Measurements from ENCODE around the gene LRRC25.
A peak's percentile ranks its signal among the peaks of the same experiment; 100 is the strongest.
"Not testable (repeated sequence)": the region's sequence is repeated elsewhere in the genome, so short reads cannot be mapped to it uniquely, and the experiment has no call there.

Gene LRRC25

DNA sequence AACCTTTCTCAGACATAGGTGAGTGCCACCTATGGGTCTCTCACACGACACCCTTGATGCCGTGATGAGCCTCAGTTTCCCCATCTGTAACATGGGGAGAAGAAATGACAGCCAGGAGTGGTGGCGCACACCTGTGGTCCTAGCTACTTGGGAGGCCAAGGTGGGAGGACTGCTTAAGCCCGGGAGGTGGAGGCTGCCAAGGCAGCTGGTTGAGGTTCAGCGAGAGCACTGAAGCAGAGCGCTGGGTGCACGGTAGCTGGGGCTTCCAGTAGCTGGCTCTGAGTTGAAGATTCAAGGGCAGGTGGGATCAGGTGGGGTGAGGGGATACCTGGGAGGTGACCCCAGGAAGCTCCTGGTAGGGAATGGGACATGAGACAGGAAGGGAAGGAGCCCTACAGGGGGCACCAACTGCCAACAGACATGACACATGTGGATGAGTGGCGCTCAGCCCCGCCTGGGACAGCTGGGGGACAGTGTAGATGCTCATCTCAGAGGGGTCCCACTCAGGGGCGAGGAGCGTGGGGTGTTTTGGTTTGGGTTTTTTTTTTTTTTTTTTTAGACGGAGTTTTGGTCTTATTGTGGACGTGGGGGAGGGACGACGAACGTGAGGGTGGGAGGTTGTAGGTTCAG, 15.3 kb upstream of the LRRC25 start:
- FAIRE-seq (no peak), DNase-seq (ENCODE audit: insufficient read length, low spot score) (no peak)

DNA sequence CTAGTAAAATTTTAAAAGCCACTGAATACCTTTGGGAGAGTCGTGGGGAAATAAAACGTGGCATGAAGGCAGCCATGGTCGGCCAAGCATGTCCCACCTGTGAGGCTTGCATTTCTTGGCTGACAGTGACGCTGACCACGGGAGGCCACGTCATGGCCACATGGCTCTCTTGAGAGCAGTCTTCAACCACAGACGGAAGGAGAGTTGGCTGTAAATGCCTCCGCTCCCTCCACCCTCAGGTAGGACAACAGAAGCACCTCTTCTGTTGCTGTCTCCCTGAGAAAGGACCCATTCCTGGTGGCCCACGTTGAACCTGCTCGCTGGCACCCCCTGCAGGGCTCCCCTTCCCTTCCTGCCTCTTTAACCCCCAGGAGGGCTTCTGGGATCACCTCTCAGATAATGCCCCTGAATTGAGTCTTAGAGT, 10.6 kb upstream of the LRRC25 start:
- FAIRE-seq (no peak), DNase-seq (ENCODE audit: insufficient read length, low spot score) (no peak)

DNA sequence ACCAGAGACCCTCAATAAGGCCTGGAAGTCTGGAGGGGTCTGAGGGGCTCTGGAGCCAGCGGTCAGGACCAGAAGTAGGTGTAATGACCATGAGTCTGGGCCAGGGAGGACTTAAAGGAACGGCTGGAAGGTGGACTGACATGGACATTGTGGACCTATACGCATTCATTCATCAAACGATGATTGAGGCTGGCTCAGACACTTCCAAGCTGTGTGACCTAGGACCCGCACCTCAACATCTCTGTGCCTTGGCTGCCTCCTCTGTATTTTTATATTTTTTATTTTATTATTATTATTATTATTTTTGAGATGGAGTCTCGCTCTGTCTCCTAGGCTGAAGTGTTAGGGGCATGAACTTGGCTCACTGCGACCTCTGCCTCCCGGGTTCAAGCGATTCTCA, 9.3 kb upstream of the LRRC25 start:
- DNase-seq (ENCODE audit: insufficient read length, low spot score) = no peak
- FAIRE-seq = no peak

DNA sequence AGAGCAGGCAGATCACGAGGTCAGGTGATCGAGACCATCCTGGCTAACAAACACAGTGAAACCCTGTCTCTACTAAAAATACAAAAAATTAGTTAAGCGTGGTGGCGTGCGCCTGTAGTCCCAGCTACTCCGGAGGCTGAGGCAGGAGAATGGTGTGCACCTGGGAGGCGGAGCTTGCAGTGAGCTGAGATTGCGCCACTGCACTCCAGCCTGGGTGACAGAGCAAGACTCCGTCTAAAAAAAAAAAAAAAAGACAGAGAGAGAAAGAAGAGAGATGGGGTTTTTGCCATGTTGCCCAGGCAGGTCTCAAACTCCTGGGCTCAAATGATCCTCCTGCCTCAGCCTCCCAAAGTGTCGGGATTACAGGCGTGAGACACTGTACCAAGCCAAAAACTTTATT, 8.3 kb upstream of the LRRC25 start:
- not testable (repeated sequence) for FAIRE-seq; DNase-seq (ENCODE audit: insufficient read length, low spot score)

DNA sequence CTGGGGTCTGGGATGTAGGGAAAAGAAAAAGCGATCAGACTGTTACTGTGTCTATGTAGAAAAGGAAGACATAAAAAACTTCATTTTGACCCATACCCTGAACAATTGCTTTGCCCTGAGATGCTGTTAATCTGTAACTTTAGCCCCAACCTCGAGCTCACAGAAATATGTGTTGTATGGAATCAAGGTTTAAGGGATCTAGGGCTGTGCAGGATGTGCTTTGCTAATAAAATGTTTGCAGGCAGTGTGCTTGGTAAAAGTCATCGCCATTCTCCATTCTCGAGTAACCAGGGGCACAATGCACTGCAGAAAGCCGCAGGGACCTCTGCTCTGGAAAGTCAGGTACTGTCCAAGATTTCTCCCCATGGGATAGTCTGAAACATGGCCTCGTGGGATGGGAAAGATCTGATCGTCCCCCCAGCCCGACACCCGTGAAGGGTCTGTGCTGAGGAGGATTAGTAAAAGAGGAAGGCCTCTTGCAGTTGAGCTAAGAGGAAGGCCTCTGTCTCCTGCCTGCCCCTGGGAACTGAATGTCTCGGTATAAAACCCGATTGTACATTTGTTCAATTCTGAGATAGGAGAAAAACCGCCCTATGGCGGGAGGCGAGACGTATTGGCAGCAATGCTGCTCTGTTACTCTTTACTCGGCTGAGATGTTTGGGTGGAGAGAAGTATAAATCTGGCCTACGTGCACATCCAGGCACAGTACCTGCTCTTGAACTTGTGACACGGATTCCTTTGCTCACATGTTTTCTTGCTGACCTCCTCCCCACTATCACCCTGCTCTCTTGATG, 5.2 kb upstream of the LRRC25 start:
- not testable (repeated sequence) for DNase-seq (ENCODE audit: insufficient read length, low spot score); FAIRE-seq

DNA sequence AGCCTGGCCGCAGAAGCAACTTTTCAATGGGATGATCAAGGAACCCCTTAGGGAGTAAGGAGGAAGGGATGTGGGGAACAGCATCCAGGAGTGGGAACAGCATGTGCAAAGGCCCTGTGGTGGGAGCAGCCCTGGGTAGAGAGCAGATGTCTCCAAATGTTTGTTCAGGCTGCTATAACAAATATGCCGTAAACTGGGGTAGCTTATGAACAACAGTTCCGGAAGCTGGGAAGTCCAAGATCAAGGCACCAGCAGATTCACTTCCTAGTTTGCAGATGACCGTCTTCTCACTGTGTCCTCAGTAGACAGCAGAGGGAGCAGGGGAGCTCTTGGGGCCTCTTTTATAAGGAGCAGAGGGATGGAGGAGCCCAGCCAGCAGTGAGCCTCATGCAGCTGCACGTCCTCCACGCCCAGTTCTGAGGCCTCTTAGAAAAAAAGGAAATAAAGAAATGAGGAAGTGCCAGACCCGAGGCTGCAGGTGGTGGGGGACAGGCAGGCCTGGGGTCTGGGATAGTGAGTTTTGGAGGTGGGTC, 4.2 kb upstream of the LRRC25 start:
- no peak for FAIRE-seq
- DNase-seq (ENCODE audit: insufficient read length, low spot score) = no peak

DNA sequence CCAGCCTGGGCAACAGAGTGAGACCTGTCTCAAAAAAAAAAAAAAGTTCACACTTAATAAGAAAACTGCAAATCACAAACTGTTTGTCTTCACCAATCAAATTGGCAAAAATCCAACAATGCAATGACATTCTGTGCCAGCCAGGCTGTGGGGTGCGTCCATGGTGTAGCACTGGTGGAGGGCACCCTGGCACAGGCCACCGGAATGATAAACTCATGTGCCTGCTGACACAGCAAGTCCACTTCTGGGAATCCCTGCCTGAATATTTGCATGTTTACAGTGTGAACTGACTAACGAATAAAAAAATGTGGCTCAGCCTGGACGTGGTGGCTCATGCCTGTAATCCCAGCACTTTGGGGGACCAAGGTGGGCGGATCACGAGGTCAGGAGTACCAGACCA, 1.6 kb upstream of the LRRC25 start:
- FAIRE-seq = peak; percentile 57
- no peak for DNase-seq (ENCODE audit: insufficient read length, low spot score)

DNA sequence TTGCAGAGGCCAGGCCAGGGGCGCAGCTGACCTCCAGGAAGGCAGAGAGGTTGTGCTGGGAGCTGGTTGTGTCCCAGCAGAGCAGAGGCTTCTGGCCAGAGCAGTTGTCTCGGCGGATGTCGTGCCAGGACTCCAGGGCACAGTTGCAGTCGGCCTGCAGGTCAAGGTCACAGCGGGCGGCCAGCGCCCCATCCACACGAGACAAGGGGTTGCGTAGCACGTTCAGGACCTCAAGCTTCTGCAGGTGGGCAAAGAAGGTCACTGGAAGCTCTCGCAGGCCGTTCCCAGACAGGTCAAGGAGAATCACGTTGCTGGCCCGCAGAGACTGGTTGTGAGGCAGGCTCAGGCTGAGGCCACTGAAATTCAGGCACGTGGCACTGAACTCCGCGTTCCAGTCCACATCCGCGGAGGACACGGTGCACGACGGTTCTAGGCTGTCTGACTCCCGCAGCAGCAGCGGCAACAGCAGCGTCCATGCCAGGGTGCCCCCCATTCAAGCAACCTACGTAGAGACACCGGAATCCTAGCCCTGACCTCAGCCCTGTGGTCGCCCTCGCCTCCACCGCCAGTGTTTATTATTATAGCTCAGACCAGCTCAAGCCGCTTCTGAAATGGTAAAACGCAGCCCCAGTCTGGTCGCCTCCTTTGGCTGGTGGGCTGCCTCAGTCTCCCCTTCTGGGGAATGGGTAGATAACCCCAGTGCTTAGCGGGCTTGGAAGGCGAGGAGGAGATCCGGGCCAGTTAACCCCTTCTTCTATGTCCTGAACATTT, 766 bp downstream of the LRRC25 start:
- FAIRE-seq (no peak), DNase-seq (ENCODE audit: insufficient read length, low spot score) (no peak)

DNA sequence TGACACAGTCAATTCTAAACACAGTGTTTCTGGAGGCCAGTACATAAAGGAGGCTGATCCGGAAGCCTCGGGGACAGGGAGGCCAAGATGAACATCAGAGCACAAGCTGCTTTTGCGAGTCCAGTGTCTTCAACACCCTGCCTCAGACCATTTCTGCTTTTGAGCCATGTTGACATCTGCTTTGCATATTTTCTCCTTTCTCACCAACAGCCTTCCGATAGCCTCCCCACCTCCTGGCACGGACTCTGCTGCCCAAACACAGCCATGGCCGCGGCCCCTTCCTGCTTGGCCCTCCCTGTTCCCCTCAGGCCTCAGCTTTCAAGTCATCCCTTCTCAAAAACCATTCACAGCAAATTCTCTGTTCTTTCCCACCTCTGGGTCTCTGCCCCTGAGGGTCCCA, 3.6 kb downstream of the LRRC25 start:
- FAIRE-seq (no peak), DNase-seq (ENCODE audit: insufficient read length, low spot score) (no peak)

DNA sequence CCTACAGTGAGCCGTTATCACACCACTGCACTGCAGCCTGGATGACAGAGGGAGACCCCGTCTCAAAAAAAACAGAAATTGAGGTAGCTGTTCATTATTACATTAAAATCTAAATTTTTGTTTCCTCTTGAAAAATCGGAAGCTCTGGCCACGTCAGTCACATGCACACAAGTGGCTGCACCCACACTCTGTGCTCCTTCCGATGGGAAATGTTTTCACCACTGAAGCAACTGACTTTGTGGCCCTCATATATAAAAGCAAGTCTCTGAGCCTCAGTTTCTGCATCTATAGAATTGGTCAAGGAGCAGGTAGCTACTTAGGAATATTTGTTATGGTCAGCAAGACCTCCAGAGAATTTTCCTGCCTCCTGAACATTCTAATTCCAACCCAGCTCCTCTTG, 4.5 kb downstream of the LRRC25 start:
- DNase-seq (ENCODE audit: insufficient read length, low spot score) = no peak
- FAIRE-seq = no peak

DNA sequence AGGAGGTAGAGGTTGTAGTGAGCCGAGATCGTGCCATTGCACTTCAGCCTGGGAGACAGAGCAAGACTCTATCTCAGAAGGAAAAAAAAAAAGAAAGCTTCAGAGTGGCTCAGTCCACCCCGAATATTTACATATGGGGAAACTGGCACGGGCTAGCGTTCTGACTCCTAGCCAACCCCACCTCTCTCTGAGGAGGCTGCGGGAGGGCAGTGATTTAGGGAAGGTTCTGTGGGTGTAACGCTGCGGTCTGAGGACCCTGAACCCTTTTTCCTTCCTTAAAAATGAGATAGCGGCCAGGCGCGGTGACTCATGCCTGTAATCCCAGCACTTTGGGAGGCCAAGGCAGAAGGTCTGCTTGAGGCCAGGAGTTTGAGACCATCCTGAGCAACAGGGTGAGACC, 5.0 kb downstream of the LRRC25 start:
- no peak for DNase-seq (ENCODE audit: insufficient read length, low spot score)
- FAIRE-seq = no peak

DNA sequence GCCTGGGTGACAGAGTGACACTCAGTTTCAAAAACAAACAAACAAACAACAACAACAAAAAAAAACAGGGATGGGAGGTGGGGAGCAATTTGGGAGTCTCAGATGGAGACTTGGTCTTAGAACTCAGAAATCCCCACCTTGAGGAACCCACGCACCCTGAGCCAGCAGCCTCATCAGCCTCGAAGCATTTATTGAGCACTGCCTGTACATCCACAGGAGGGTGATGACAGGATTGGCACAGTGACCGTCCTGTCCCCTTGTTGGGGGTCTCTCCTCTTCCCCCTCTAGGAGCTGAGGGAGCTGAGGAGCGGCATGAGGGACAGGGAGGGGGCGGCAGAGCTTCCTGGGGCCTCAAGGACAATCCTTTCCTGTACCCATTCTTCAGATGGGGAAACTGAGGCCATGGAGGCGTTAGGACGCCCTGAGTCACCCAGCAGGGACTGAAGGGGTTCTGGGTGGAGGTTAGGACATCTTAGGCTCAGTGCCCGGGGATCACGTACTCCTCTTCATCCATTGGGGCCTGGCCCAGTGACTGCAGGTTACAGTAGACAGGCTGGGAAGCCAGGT, 5.8 kb downstream of the LRRC25 start:
- no peak for FAIRE-seq

DNA sequence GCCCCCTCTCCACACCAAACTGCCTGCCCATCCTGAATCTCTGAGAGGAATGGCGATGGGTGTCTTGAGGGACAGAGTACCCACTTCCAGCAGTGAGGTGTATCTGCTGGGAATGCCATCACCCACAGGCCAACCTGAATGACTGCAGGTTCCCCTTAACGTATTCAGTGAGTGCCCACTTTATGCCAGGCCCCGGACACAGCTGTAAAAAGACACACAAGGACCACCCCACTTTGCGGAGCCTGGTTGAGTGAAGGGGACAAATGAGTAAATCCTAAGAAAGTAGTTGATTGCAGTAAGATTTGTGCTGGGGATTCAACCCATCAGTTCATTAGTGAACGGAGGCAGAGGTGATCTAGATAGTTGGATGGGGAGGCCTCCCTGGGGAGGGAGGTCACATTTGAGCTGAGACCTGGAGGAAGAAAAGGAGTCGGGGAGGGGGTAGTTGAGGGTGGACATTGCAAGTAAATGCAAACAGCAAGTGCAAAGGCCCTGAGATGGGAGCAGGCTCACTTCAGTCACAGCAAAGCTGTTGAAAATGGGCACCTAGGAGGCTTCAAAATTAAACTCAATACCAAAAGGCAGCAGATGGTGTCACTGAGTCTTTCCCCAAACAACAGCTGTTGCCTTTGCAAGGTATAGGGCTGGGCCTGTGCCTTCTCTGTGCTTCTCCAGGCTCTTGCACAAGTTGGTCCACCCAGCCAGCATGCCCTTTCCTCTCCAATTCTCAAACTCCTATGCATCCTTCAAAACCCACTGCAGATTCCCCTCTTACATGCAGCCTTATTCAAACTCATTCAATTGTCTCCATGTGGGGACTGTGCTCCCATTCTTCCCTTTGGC, 7.1 kb downstream of the LRRC25 start:
- DNase-seq (ENCODE audit: insufficient read length, low spot score) (no peak), FAIRE-seq (no peak)

More for the DNA sequence above, 5.8 kb downstream of the LRRC25 start:
- DNase-seq (ENCODE audit: insufficient read length, low spot score) = no peak

DNA sequence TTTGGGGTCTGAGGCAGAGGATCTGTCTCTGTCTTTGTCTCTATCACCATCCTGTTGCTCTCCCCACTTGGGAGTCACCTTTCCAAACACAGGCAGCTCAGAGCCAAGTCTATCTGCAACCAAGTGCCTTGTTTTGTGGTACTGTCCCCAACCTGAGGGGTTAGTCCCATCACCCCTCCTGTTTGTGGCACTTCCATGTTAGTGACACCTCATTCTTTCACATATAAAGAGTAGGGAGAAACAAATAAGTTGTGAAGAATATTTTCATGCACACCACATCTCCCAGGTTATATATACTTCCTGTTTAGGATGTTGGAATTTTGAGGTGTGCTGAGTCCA, 7.7 kb downstream of the LRRC25 start:
- FAIRE-seq (no peak), DNase-seq (ENCODE audit: insufficient read length, low spot score) (no peak)

DNA sequence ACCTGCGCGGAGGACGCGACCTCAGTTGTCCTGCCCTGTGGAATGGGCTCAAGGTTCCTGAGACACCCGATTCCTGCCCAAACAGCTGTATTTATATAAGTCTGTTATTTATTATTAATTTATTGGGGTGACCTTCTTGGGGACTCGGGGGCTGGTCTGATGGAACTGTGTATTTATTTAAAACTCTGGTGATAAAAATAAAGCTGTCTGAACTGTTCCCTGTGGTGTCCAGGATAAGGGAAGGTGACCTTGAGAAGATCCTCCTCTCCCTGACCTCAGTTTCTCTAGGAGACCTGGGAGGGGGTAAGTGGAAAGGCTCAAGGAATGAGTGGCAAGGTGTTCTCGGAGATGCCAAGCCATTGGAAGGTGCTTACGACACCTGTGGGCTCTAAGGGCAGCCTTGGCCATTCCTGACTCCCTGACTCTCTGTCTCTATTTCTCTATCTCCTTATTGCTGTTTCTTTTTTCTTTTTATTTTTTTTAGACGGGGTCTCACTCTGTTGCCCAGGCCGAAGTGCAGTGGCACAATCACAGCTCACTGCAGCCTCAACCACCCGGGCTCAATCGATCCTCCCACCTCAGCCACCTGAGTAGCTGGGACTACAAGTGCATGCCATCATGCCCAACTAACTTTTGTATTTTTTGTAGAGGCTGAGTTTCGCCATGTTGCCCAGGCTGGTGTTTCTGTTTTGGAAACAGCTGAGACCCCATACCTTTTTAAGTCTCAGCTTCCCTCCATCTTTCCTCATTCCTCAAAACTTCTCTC, 8.3 kb downstream of the LRRC25 start:
- FAIRE-seq = no peak
- DNase-seq (ENCODE audit: insufficient read length, low spot score) = no peak

DNA sequence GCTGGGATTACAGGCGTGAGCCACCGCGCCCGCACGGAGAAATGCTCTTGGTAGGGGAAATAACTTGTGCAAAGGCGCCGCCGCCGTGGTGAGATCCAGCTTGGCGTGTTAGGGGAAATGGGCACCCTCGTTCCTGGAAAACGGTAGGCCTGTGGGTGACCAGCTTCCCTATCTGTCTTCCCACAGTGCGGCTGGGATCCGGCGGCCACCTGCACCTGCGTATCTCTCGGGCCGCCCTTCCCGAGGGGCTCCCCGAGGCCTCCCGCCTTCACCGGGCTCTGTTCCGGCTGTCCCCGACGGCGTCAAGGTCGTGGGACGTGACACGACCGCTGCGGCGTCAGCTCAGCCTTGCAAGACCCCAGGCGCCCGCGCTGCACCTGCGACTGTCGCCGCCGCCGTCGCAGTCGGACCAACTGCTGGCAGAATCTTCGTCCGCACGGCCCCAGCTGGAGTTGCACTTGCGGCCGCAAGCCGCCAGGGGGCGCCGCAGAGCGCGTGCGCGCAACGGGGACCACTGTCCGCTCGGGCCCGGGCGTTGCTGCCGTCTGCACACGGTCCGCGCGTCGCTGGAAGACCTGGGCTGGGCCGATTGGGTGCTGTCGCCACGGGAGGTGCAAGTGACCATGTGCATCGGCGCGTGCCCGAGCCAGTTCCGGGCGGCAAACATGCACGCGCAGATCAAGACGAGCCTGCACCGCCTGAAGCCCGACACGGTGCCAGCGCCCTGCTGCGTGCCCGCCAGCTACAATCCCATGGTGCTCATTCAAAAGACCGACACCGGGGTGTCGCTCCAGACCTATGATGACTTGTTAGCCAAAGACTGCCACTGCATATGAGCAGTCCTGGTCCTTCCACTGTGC, 9.1 kb downstream of the LRRC25 start:
- FAIRE-seq (peak; percentile 89), DNase-seq (ENCODE audit: insufficient read length, low spot score) (peak; percentile 86)

DNA sequence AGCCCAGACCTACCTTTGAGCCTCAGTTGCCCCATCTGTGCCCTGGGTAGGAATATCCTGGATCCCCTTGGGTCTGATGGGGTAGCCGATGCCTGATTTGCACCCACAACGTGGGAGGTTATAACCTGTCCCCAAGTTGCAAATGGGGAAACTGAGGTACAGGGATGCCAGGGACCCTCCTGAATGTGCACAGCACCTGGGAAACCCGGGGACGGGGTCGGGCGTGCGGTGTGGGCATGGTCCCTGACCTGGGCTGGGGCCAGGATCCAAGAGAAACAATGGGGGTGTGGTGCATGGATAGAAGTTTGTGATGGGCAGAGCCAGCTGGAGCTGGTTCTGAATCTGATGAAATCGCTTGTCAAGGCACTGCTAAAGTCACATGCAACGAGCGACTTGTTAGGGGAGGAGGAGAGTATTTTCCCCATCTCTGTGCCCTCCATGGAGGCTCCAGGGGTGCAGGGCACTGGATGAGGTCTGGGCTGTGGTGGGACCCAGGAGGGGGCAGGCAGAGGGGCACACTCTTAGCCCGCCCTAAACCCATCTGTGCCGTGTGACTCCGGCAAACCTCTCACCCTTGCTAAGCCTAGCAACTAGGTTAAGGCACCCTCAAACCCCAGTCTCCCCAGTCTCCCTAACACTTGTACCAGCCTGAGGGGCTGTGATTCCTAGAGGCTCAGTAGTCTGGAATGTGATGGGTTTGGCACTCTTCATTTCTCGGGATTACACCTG, 10.7 kb downstream of the LRRC25 start:
- DNase-seq (ENCODE audit: insufficient read length, low spot score) = no peak
- no peak for FAIRE-seq
